ENCODE results near the gene AFF1.

- TF ChIP-seq CTCF (IDR thresholded peaks at IDR 0.05) (no peak), POLR2A (IDR thresholded peaks at IDR 0.05) (no peak)
Measured at GRCh38 chr4:87025614-87026041, 90.8 kb downstream of the AFF1 start.
